Panc1 (cell line): ENCODE results near the gene PLCB1. TPM values are rescaled to one million over a fixed set of nuclear protein-coding genes. Genes with fewer than 3 reads are reported as not detected.

Experiments used
- ATAC-seq: fragments of 200-7000 bp; cut with Tn5 transposase; 2 replicates; pipeline ENCODE4 v1.9.1; 2020; ENCODE audit warnings: mild to moderate bottlenecking, moderate library complexity
- BruUV-seq: library from RNA; stranded (reverse); fragments of 400-500 nt; replicated peaks from 2 replicates; lab custom pipeline; 2021; lab: Mats Ljungman, UMichigan
- CTCF ChIA-PET: fragments of 300-600 bp; sonication (Branson Sonifier 250); formaldehyde crosslinking; loops from one replicate; lab custom pipeline; 2022; ENCODE audit warnings: antibody characterized with exemption; lab: Charles Lee
- POLR2A ChIA-PET: fragments of 300-600 bp; sonication (Branson Sonifier 250); formaldehyde crosslinking; loops from one replicate; lab custom pipeline; 2022; ENCODE audit warnings: antibody characterized with exemption; lab: Charles Lee
- DNase-seq: peaks from one replicate; pipeline ENCODE4 v3.0.0-alpha.2; 2010; ENCODE audit warnings: low read depth, low spot score
- H3K27ac ChIP-seq: 2 replicates; pipeline ENCODE4 v1.5.1; 2011; ENCODE audit warnings: mild to moderate bottlenecking, low read length, inconsistent platforms
- H3K27me3 ChIP-seq: fragments of 200-500 bp; sonication (Bioruptor generic); 2 replicates; pipeline ENCODE4 v1.6.0; 2014; ENCODE audit warnings: low read length, inconsistent platforms; ENCODE audit not compliant: control insufficient read depth, insufficient read depth
- H3K36me3 ChIP-seq: fragments of 200-500 bp; sonication (Bioruptor generic); 2 replicates; pipeline ENCODE4 v1.5.1; 2014; ENCODE audit warnings: inconsistent platforms, mild to moderate bottlenecking, low read length, moderate library complexity; ENCODE audit not compliant: control insufficient read depth, insufficient read depth
- H3K4me1 ChIP-seq: 2 replicates; pipeline ENCODE4 v1.5.1; 2011; ENCODE audit warnings: inconsistent platforms, mild to moderate bottlenecking, low read length, moderate library complexity; ENCODE audit not compliant: control insufficient read depth, insufficient read depth
- H3K4me3 ChIP-seq, 2 experiments: 2 replicates each; pipeline ENCODE4 v1.5.1; 2011 to 2012; ENCODE audit warnings: low read depth in 2 of 2, low read length in 2 of 2, mild to moderate bottlenecking in 2 of 2, inconsistent platforms in 1 of 2, moderate library complexity in 1 of 2
- H3K9me3 ChIP-seq: fragments of 200-500 bp; sonication (Bioruptor generic); 2 replicates; pipeline ENCODE4 v1.5.1; 2014; ENCODE audit warnings: low read depth, mild to moderate bottlenecking, inconsistent platforms, low read length, moderate library complexity; ENCODE audit not compliant: control insufficient read depth, insufficient read depth
- POLR2AphosphoS5 ChIP-seq: IDR thresholded peaks from 2 replicates; pipeline ENCODE4 v1.6.1; 2012; ENCODE audit warnings: mild to moderate bottlenecking, low read depth, low read length, moderate library complexity
- SIN3A ChIP-seq: IDR thresholded peaks from 2 replicates; pipeline ENCODE4 v1.6.1; 2012; ENCODE audit warnings: low read depth, mild to moderate bottlenecking, low read length, moderate library complexity, borderline replicate concordance; ENCODE audit not compliant: insufficient read depth
- TCF7L2 ChIP-seq: IDR thresholded peaks from 2 replicates; pipeline ENCODE4 v1.6.1; 2011; ENCODE audit warnings: mild to moderate bottlenecking, low read depth, low read length, inconsistent platforms
- in situ Hi-C: cut with HindIII; loops from 2 replicates; pipeline ENCODE4 v1.10.0; 2016; ENCODE audit warnings: low sequenced_read_pairs, low pct_unique_long_range_greater_than_20kb
- intact Hi-C: fragments of 100-400 bp; cut with micrococcal nuclease; formaldehyde crosslinking; loops from one replicate; pipeline ENCODE4 v1.10.0; 2022; ENCODE audit not compliant: unreplicated experiment
- total RNA-seq: library from RNA; stranded (reverse); gene quantifications from one replicate; pipeline ENCODE4 v1.2.1, GENCODE V29; 2021; ENCODE audit not compliant: unreplicated experiment
- TF ChIP-seq, protein P1 (sequence below): fragments of 450-650 bp; IDR thresholded peaks from 2 replicates; pipeline ENCODE4 v1.5.1; 2017; ENCODE audit warnings: mild to moderate bottlenecking
- TF ChIP-seq, protein P2 (sequence below), 2 experiments: IDR thresholded peaks; 2 replicates each; pipeline ENCODE4 v1.6.1; 2011 to 2012; ENCODE audit warnings: low read depth in 2 of 2, control low read depth in 1 of 2, low read length in 1 of 2, mild to moderate bottlenecking in 1 of 2, moderate library complexity in 1 of 2; ENCODE audit not compliant: insufficient read depth in 1 of 2

PLCB1 gene
- total RNA-seq, 1 experiment from 2014 or later, result 0.59 TPM

DNA sequence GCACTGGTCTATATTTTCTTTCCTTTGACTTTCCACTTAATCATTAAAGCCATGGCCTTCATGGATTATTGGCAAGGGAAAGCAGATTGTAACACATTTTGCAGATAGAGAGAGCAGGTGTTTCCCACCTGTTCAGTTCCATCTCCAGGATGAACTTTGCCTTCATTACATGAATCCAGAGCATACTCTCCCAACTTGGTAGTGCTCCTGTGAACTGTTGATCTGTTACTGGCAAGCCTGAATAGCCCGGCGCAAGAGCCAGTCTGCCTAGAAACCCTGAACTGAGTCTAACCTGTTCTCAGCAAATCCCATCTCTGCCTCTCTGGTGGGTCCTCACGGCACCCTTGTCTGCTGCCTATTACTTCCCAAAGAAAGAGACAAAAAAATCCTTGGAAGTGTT lies 210.3 kb downstream of the PLCB1 start:
- BruUV-seq, result no TSS peak
- intact Hi-C loops, result no loop called here

DNA sequence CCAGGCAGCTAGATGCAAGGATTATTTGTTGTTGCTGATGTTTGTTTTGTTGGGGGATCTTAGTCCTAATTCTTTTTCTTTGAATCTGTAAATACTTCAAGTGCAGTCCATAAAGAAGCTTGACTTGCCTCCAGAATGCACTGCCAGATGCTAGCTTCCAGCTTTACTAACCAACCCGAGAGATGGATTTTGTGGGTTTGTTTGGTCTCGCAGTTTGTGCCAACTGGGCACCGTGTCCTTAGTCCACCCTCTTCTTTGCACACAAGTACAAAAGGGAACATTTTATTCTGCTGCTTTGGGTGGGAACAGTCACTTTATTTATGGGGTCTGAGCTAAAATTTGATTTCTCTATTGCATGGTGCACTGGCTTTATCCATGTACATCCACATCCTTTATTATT lies 212.0 kb downstream of the PLCB1 start:
- no peaks in the 10 kb centered on the region for H3K27me3 ChIP-seq
- in situ Hi-C loops, result no loop called here

More for the DNA sequence above, 210.3 kb downstream of the PLCB1 start:
- no peak for TF ChIP-seq SIN3A
- no peak for TF ChIP-seq TCF7L2
- TF ChIP-seq, protein P1, sequence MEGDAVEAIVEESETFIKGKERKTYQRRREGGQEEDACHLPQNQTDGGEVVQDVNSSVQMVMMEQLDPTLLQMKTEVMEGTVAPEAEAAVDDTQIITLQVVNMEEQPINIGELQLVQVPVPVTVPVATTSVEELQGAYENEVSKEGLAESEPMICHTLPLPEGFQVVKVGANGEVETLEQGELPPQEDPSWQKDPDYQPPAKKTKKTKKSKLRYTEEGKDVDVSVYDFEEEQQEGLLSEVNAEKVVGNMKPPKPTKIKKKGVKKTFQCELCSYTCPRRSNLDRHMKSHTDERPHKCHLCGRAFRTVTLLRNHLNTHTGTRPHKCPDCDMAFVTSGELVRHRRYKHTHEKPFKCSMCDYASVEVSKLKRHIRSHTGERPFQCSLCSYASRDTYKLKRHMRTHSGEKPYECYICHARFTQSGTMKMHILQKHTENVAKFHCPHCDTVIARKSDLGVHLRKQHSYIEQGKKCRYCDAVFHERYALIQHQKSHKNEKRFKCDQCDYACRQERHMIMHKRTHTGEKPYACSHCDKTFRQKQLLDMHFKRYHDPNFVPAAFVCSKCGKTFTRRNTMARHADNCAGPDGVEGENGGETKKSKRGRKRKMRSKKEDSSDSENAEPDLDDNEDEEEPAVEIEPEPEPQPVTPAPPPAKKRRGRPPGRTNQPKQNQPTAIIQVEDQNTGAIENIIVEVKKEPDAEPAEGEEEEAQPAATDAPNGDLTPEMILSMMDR, result no peak
- TF ChIP-seq POLR2AphosphoS5, result no peak
- TF ChIP-seq, protein P2, sequence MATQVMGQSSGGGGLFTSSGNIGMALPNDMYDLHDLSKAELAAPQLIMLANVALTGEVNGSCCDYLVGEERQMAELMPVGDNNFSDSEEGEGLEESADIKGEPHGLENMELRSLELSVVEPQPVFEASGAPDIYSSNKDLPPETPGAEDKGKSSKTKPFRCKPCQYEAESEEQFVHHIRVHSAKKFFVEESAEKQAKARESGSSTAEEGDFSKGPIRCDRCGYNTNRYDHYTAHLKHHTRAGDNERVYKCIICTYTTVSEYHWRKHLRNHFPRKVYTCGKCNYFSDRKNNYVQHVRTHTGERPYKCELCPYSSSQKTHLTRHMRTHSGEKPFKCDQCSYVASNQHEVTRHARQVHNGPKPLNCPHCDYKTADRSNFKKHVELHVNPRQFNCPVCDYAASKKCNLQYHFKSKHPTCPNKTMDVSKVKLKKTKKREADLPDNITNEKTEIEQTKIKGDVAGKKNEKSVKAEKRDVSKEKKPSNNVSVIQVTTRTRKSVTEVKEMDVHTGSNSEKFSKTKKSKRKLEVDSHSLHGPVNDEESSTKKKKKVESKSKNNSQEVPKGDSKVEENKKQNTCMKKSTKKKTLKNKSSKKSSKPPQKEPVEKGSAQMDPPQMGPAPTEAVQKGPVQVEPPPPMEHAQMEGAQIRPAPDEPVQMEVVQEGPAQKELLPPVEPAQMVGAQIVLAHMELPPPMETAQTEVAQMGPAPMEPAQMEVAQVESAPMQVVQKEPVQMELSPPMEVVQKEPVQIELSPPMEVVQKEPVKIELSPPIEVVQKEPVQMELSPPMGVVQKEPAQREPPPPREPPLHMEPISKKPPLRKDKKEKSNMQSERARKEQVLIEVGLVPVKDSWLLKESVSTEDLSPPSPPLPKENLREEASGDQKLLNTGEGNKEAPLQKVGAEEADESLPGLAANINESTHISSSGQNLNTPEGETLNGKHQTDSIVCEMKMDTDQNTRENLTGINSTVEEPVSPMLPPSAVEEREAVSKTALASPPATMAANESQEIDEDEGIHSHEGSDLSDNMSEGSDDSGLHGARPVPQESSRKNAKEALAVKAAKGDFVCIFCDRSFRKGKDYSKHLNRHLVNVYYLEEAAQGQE (IDR thresholded peaks at IDR 0.05; ENCODE audit: insufficient read depth in 1 of 2, low read depth in 2 of 2, low read length in 1 of 2), result no peak
- no peak overlapping the region for H3K4me3 ChIP-seq
- ChIA-PET CTCF (interaction anchor here (0.6 kb wide), 1 partner anchor 109 kb away, joined by 5 read pairs; no protein-coding TSS in a partner anchor), POLR2A (no interaction called here)
- DNase-seq, result no peak
- no peak for ATAC-seq
- H3K27me3 ChIP-seq, result no peaks in the 10 kb centered on the region
- in situ Hi-C loops, result no loop called here
- no peak overlapping the region for H3K27ac ChIP-seq
- H3K9me3 ChIP-seq, result no peaks in the 10 kb centered on the region
- H3K4me1 ChIP-seq, result no peaks in the 10 kb centered on the region
- no peaks in the 10 kb centered on the region for H3K36me3 ChIP-seq

More for the DNA sequence above, 212.0 kb downstream of the PLCB1 start:
- ChIA-PET POLR2A (no interaction called here), CTCF (no interaction called here)
- ATAC-seq (no peak), DNase-seq (no peak)
- Histone ChIP-seq H3K4me3 (no peak overlapping the region), H3K4me1 (no peaks in the 10 kb centered on the region), H3K27ac (no peak overlapping the region), H3K9me3 (no peaks in the 10 kb centered on the region), H3K36me3 (no peaks in the 10 kb centered on the region)
- BruUV-seq, result no TSS peak
- intact Hi-C loops, result no loop called here
- TF ChIP-seq, protein P2 (IDR thresholded peaks at IDR 0.05; ENCODE audit: insufficient read depth in 1 of 2, low read depth in 2 of 2, low read length in 1 of 2), result no peak
- TF ChIP-seq TCF7L2 (no peak), POLR2AphosphoS5 (no peak)
